ENCODE measurements around the gene FBXW11.

Gene FBXW11

GRCh38 chr5:171969288-171969880 is 37.1 kb downstream of the FBXW11 start:
- CTCF ChIA-PET: no interaction called here
- POLR2A ChIA-PET: no interaction called here
- no peak for DNase-seq (ENCODE audit: extremely low spot score)
- TF ChIP-seq FOXA1 (IDR thresholded peaks at IDR 0.05): no peak
- no peak for TF ChIP-seq FOXK2 (IDR thresholded peaks at IDR 0.05)
- no peak for TF ChIP-seq ELF4 (IDR thresholded peaks at IDR 0.05)
- TF ChIP-seq NFRKB (IDR thresholded peaks at IDR 0.05): no peak
- TF ChIP-seq LEF1 (IDR thresholded peaks at IDR 0.05; ENCODE audit: borderline replicate concordance): no peak
- no peak for TF ChIP-seq L3MBTL2 (conservative IDR thresholded peaks at IDR 0.05)
- TF ChIP-seq PKNOX1 (IDR thresholded peaks at IDR 0.05): no peak
- no peak for TF ChIP-seq SUZ12 (IDR thresholded peaks at IDR 0.05)
- no peak for TF ChIP-seq ARNT (IDR thresholded peaks at IDR 0.05)

- ChIA-PET CTCF (no interaction called here), POLR2A (no interaction called here)
- no peak for DNase-seq (ENCODE audit: extremely low spot score)
- no peak for TF ChIP-seq SP1 (IDR thresholded peaks at IDR 0.05)
- no peak for TF ChIP-seq SUZ12 (IDR thresholded peaks at IDR 0.05)
- no peak for TF ChIP-seq L3MBTL2 (conservative IDR thresholded peaks at IDR 0.05)
- no peak for TF ChIP-seq ZNF384 (IDR thresholded peaks at IDR 0.05)
- TF ChIP-seq NFRKB (IDR thresholded peaks at IDR 0.05): no peak
- no peak for TF ChIP-seq ELF4 (IDR thresholded peaks at IDR 0.05)
- TF ChIP-seq PKNOX1 (IDR thresholded peaks at IDR 0.05): no peak
- no peak for TF ChIP-seq FOXK2 (IDR thresholded peaks at IDR 0.05)
- TF ChIP-seq CTBP1 (IDR thresholded peaks at IDR 0.05; ENCODE audit: borderline replicate concordance): no peak
- TF ChIP-seq HDGF (IDR thresholded peaks at IDR 0.05; ENCODE audit: borderline replicate concordance): no peak
- TF ChIP-seq BHLHE40 (IDR thresholded peaks at IDR 0.05; ENCODE audit: borderline replicate concordance): no peak
- no peak for TF ChIP-seq LEF1 (IDR thresholded peaks at IDR 0.05; ENCODE audit: borderline replicate concordance)
- no peak for TF ChIP-seq TARDBP (IDR thresholded peaks at IDR 0.05)
- no peak for TF ChIP-seq FOXM1 (IDR thresholded peaks at IDR 0.05; ENCODE audit: borderline replicate concordance)
- no peak for TF ChIP-seq FOXA1 (IDR thresholded peaks at IDR 0.05)
- TF ChIP-seq ARNT (IDR thresholded peaks at IDR 0.05): no peak
Observed at GRCh38 chr5:171968531-171968930, 37.9 kb downstream of the FBXW11 start.

GRCh38 chr5:171966964-171967363 is 39.5 kb downstream of the FBXW11 start:
- TF ChIP-seq BHLHE40 (IDR thresholded peaks at IDR 0.05; ENCODE audit: borderline replicate concordance) (no peak), PKNOX1 (IDR thresholded peaks at IDR 0.05) (peak; percentile 73)
- no peak for DNase-seq (ENCODE audit: extremely low spot score)
- CTCF ChIA-PET: no interaction called here
- POLR2A ChIA-PET: no interaction called here

GRCh38 chr5:171966270-171966669 is 40.2 kb downstream of the FBXW11 start:
- POLR2A ChIA-PET: no interaction called here
- no peak for TF ChIP-seq ZNF384 (IDR thresholded peaks at IDR 0.05)
- TF ChIP-seq TARDBP (IDR thresholded peaks at IDR 0.05): no peak
- TF ChIP-seq CTBP1 (IDR thresholded peaks at IDR 0.05; ENCODE audit: borderline replicate concordance): no peak
- no peak for TF ChIP-seq FOXK2 (IDR thresholded peaks at IDR 0.05)
- TF ChIP-seq PKNOX1 (IDR thresholded peaks at IDR 0.05): no peak
- no peak for TF ChIP-seq SUZ12 (IDR thresholded peaks at IDR 0.05)
- CTCF ChIA-PET: no interaction called here
- no peak for DNase-seq (ENCODE audit: extremely low spot score)

GRCh38 chr5:171965745-171966144 is 40.7 kb downstream of the FBXW11 start:
- no peak for TF ChIP-seq BHLHE40 (IDR thresholded peaks at IDR 0.05; ENCODE audit: borderline replicate concordance)
- no peak for TF ChIP-seq SUZ12 (IDR thresholded peaks at IDR 0.05)
- TF ChIP-seq PKNOX1 (IDR thresholded peaks at IDR 0.05): no peak
- TF ChIP-seq ARNT (IDR thresholded peaks at IDR 0.05): no peak
- no peak for TF ChIP-seq HDGF (IDR thresholded peaks at IDR 0.05; ENCODE audit: borderline replicate concordance)
- no peak for TF ChIP-seq LEF1 (IDR thresholded peaks at IDR 0.05; ENCODE audit: borderline replicate concordance)
- no peak for TF ChIP-seq FOXA1 (IDR thresholded peaks at IDR 0.05)
- TF ChIP-seq L3MBTL2 (conservative IDR thresholded peaks at IDR 0.05): no peak
- no peak for TF ChIP-seq ZNF384 (IDR thresholded peaks at IDR 0.05)
- no peak for TF ChIP-seq CTBP1 (IDR thresholded peaks at IDR 0.05; ENCODE audit: borderline replicate concordance)
- TF ChIP-seq ELF4 (IDR thresholded peaks at IDR 0.05): no peak
- no peak for TF ChIP-seq SP1 (IDR thresholded peaks at IDR 0.05)
- TF ChIP-seq FOXM1 (IDR thresholded peaks at IDR 0.05; ENCODE audit: borderline replicate concordance): no peak
- TF ChIP-seq TARDBP (IDR thresholded peaks at IDR 0.05): no peak
- TF ChIP-seq NFRKB (IDR thresholded peaks at IDR 0.05): no peak
- no peak for DNase-seq (ENCODE audit: extremely low spot score)
- POLR2A ChIA-PET: interaction anchor here (0.7 kb wide), 1 partner anchor 215 kb away, joined by 3 read pairs; no protein-coding TSS in a partner anchor
- CTCF ChIA-PET: no interaction called here

GRCh38 chr5:171963416-171963815 is 43.0 kb downstream of the FBXW11 start:
- DNase-seq (ENCODE audit: extremely low spot score): no peak
- ChIA-PET POLR2A (no interaction called here), CTCF (no interaction called here)
- TF ChIP-seq LEF1 (IDR thresholded peaks at IDR 0.05; ENCODE audit: borderline replicate concordance): no peak
- no peak for TF ChIP-seq ELF4 (IDR thresholded peaks at IDR 0.05)
- TF ChIP-seq BHLHE40 (IDR thresholded peaks at IDR 0.05; ENCODE audit: borderline replicate concordance): no peak
- no peak for TF ChIP-seq FOXK2 (IDR thresholded peaks at IDR 0.05)
- no peak for TF ChIP-seq L3MBTL2 (conservative IDR thresholded peaks at IDR 0.05)
- TF ChIP-seq FOXA1 (IDR thresholded peaks at IDR 0.05): no peak
- no peak for TF ChIP-seq CTBP1 (IDR thresholded peaks at IDR 0.05; ENCODE audit: borderline replicate concordance)
- TF ChIP-seq SP1 (IDR thresholded peaks at IDR 0.05): no peak
- no peak for TF ChIP-seq NFRKB (IDR thresholded peaks at IDR 0.05)
- TF ChIP-seq HDGF (IDR thresholded peaks at IDR 0.05; ENCODE audit: borderline replicate concordance): no peak
- TF ChIP-seq SUZ12 (IDR thresholded peaks at IDR 0.05): no peak
- no peak for TF ChIP-seq ARNT (IDR thresholded peaks at IDR 0.05)
- TF ChIP-seq ZNF384 (IDR thresholded peaks at IDR 0.05): no peak
- no peak for TF ChIP-seq FOXM1 (IDR thresholded peaks at IDR 0.05; ENCODE audit: borderline replicate concordance)
- TF ChIP-seq TARDBP (IDR thresholded peaks at IDR 0.05): no peak
- no peak for TF ChIP-seq PKNOX1 (IDR thresholded peaks at IDR 0.05)
